Epithelial cell of proximal tubule (primary cell): ENCODE measurements around the gene TACC3. TPM values are rescaled to one million over a fixed set of nuclear protein-coding genes. Genes with fewer than 3 reads are reported as not detected.
A peak's percentile ranks its signal among the peaks of the same experiment; 100 is the strongest.

ENCODE experiments used
- DNase-seq: peaks from one replicate; pipeline ENCODE4 v3.0.0-alpha.2; 2011; ENCODE audit warnings: low read depth
- H3K4me3 ChIP-seq: 2 replicates; pipeline ENCODE4 v1.5.1; 2011; ENCODE audit warnings: low read depth, mild to moderate bottlenecking, low read length
- CTCF ChIP-seq: conservative IDR thresholded peaks from 2 replicates; pipeline ENCODE4 v1.5.1; 2012; ENCODE audit warnings: low read depth, mild to moderate bottlenecking, low read length
- total RNA-seq: library from RNA; depleted of rRNA; stranded (reverse); fragments of >200 nt; gene quantifications from 2 replicates; pipeline ENCODE4 v1.2.3, GENCODE V29; 2015

Gene TACC3
- total RNA-seq, 1 donor from 2014 or later: 94.4 TPM

GRCh38 chr4:1747603-1747967 lies 26.3 kb downstream of the TACC3 start:
- TF ChIP-seq CTCF: no peak
- H3K4me3 ChIP-seq: no peak overlapping the region
- no peak for DNase-seq

- TF ChIP-seq CTCF: peak; percentile 74
- H3K4me3 ChIP-seq: no peak overlapping the region
- no peak for DNase-seq
Measured at GRCh38 chr4:1748465-1748995, 27.2 kb downstream of the TACC3 start.

- DNase-seq: no peak
- no peak for TF ChIP-seq CTCF
- no peak overlapping the region for H3K4me3 ChIP-seq
Measured at GRCh38 chr4:1749370-1749769, 28.0 kb downstream of the TACC3 start.

- no peak for DNase-seq
- no peak overlapping the region for H3K4me3 ChIP-seq
- TF ChIP-seq CTCF: no peak
Measured at GRCh38 chr4:1749826-1750225, 28.5 kb downstream of the TACC3 start.

GRCh38 chr4:1750381-1751154 lies 29.2 kb downstream of the TACC3 start:
- DNase-seq: no peak
- TF ChIP-seq CTCF: no peak
- no peak overlapping the region for H3K4me3 ChIP-seq

- no peak for TF ChIP-seq CTCF
- no peak overlapping the region for H3K4me3 ChIP-seq
- no peak for DNase-seq
Measured at GRCh38 chr4:1751155-1751918, 30.0 kb downstream of the TACC3 start.

GRCh38 chr4:1751919-1752283 lies 30.6 kb downstream of the TACC3 start:
- no peak for TF ChIP-seq CTCF
- no peak overlapping the region for H3K4me3 ChIP-seq
- DNase-seq: no peak
